GM18867 (cell line): ENCODE data around the gene NEXMIF.
"Not testable (repeated sequence)": the region's sequence is repeated elsewhere in the genome, so short reads cannot be mapped to it uniquely, and the experiment has no call there.

ENCODE experiments used
- ATAC-seq: cut with Tn5 transposase; IDR thresholded peaks from one replicate; pipeline ENCODE4 v1.9.1; 2021; ENCODE audit warnings: mild to moderate bottlenecking, moderate library complexity; ENCODE audit not compliant: unreplicated experiment

Gene NEXMIF

DNA sequence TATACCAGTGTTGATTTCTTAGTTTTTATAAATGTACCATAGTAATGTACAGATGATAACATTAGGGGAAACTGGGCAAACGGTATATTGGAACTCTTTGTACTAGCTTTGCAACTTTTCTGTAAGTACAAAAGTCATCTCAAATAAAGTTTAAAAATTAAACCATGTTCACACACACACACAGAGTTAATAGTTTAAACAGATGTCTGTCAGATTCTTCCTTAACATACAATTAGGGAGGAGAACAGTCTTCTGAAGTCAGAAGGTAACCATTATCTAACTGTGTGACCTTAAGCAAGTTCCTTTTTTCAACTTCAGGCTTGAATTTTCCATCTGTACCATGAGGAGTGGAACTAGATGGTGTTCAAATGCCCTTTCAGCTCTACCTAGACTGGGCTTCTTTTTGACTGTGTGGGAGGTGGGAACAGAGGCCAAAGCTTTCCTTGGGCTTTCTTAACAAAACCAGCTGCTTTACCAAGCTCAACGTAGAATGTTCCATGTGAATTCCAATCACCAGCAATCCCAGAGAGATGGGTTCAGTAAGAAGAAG lies 127.8 kb downstream of the NEXMIF start:
- no peak for ATAC-seq

DNA sequence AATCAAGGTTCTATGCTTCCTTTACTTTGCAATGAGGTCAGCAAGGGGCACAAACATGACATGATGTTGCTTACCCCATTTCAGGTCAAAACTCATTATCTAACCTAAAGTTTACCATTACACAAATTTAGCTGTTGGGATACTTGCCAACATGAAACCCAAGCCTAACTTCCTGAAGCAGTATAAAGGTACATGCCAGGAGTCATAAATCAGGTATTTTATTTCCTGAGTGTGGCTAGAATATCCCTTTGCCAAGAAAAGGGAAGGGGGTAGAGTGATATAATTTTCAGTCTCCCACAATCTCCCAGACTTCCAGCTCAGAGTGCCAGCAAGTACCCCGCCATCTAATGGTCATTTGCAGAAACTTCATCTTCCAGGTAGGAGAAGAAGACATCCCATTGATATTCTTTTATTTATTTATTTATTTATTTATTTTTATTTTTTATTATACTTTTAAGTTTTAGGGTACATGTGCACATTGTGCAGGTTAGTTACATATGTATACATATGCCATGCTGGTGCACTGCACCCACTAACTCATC lies 136.6 kb downstream of the NEXMIF start:
- ATAC-seq: no peak

DNA sequence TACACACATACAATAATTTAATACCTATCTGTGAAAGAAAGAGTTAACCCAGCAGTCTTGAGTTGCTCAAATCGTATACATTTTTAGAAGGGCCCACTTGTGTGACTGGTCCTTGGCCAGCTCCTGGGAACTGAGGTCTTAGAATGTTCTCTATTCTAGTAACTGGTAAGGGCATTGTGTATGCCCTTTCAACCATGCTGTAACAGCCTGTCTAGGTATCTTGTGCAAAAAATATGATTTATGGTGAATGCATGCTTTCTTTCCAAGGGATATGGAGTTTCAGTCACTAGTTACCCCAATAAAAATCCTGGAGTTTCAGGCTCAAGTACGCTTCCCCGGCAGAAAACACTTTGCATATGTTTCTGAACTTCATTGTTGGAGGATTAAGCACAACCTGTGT lies 140.6 kb downstream of the NEXMIF start:
- ATAC-seq: no peak

DNA sequence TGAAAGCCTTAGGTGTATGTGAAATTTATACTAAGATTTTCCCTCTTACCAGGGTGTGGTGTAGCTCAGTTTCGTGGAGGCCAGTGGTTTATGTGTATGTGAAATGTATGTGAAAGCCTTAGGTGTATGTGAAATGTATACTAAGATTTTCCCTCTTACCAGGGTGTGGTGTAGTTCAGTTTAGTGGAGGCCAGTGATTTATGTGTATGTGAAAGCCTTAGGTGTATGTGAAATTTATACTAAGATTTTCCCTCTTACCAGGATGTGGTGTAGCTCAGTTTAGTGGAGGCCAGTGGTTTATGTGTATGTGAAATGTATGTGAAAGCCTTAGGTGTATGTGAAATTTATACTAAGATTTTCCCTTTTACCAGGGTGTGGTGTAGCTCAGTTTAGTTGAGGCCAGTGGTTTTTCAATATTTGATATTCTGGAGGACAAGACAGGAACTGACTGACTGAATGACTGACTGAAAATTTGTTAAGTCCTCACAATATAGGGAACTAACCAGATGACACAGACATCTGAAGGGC lies 143.7 kb downstream of the NEXMIF start:
- ATAC-seq: peak; percentile 52

DNA sequence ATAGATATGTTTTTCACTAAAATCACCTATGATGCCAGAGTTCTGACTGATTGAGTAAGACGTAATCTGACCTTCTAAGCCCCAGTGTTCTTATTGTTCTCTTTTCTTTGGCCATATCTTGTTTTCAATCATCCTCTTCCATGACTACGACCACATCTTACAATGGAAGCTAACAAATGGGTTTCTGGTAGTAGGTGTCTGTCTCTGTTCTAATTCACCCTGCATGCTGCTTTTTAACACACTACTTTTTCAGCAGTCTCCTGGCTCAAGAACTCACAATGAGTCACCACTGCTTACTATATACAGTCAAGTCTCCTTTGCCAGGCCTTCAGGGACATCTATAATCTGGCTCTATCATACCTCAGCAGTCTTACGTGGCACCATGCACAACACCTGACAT lies 146.1 kb downstream of the NEXMIF start:
- no peak for ATAC-seq

DNA sequence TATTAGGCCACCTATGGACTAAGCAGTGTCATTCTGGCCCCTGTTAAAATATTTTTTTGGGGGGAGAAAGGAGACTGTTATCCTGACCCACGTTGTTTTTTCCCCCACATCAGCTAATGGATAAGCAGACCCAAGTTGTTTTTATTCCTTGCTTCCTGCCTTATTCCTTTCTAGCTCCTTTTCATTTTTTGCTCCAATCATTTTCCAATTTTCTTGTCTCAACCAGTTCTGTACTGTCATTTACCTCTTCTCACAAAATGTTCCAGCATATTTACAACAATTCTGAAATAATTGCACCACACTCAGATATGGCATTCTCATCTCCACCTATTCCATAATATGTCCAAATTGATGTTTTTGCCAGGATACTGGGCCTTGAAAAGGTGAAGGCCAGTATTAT lies 150.3 kb downstream of the NEXMIF start:
- ATAC-seq: no peak

DNA sequence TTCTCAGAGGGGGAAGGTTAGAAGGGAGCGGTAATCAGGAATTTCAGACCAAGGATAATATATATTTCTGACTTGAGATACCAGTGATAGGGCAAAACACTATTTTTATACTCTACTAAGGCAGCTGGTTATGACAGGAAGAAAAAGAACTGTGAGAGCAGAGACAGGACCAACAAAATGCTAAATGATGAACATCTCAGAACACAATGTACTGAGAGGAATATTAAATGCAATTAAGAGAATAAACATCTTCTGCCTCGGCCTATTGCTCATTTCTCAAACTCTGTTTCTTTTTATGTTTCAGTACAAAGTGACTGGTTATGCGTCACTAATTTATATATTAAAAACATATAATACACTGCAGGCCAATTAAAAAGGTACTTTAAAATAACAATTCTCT lies 188.8 kb downstream of the NEXMIF start:
- ATAC-seq: no peak

DNA sequence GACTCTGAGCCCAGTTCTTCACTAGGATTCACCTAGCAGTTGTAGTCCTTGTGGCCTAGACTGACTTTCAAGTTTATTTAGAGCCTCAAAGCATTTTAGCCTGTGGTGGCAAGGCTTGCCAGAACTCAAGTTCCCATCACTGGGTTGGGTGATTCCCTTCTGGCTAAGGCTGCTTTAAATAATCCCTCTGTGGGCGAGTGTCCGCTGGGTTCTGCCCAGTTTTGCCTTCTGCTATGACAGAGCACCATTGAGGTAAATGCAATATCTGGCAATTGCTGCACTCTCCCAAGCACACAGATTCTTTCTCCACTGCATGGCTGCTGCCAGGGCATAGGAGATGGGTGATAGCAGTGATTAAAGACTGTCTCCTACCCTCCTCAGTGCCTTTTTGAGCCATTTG lies 220.0 kb downstream of the NEXMIF start:
- no peak for ATAC-seq

DNA sequence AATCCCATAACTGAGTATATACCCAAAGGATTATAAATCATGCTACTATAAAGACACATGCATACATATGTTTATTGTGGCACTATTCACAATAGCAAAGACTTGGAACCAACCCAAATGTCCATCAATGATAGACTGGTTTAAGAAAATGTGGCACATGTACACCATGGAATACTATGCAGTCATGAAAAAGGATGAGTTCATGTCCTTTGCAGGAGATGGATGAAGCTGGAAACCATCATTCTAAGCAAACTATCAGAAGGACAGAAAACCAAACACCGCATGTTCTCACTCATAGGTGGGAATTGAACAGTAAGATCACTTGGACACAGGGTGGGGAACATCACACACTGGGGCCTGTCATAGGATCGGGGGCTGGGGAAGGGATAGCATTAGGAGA lies 223.9 kb downstream of the NEXMIF start:
- not testable (repeated sequence) for ATAC-seq

DNA sequence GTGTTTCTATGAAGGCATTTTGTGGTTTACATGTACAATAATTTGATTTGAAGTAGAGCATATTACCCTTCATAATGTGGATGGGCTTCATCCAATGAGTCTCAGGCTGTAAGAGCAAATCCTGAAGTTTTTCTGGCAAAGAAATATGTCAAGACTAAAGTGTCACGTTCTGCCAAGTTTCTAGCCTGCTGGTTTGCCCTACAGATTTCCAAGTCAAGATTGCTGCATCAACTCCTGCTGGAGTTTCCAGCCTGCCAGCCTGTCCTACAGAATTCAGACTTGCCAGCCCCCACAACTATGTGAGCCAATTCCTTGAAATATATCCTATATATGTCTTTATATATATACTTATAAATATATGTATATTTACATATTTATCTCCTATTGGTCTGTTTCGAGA lies 240.8 kb downstream of the NEXMIF start:
- ATAC-seq: no peak
